GM19463 (cell line): ENCODE measurements around the gene BUD23.
"Not testable (repeated sequence)": the region's sequence is repeated elsewhere in the genome, so short reads cannot be mapped to it uniquely, and the experiment has no call there.

Source experiments
- ATAC-seq: cut with Tn5 transposase; IDR thresholded peaks from one replicate; pipeline ENCODE4 v1.9.1; 2021; ENCODE audit warnings: mild to moderate bottlenecking, moderate library complexity; ENCODE audit not compliant: unreplicated experiment

Gene BUD23

GRCh38 chr7:73700581-73701134, 17.3 kb downstream of the BUD23 start:
- no peak for ATAC-seq

DNA sequence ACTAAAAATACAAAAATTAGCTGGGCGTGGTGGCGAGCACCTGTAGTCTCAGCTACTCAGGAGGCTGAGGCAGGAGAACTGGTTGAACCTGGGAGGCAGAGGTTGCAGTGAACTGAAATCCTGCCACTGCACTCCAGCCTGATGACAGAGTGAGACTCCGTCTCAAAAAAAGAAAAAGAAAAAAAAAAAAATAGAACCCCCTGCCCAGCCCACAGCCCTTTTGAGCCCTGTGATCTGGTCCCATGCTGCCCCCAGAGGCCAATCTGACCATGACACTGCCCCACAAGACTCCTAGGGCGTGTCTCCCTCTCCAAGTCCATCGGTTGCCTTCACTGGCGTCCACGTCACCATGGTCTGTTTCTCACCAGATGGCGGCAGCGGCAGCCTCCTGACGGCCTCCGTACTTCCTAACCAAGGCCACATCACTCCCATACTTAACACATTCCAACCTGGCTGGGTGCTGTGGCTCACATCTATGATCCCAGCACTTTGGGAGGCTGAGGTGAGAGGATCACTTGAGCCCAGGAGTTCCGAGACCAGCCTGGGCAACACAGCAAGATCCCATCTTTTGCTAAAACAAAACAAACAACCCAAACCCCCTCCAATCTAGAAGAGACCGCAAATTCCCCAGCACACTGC, 18.1 kb downstream of the BUD23 start:
- no peak for ATAC-seq

DNA sequence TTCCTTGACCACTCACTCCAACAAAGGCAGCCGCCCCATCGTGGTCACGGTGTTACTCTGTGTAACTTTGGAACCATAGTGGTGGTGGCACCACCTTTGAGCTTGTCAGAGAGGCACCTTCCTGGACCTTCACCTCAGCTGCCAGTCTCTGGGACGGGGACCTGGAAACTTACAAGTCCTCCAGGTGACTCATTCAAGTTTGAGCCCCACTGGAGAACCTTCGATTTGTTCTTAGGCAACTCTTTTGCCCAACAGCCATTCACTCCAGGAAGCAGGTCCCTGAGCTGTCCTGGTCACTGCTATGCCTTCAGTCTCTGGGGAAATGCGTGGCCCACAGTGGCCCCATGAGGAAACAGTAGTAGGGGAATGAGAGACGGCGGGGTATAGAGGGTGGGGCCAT, 18.8 kb downstream of the BUD23 start:
- no peak for ATAC-seq

DNA sequence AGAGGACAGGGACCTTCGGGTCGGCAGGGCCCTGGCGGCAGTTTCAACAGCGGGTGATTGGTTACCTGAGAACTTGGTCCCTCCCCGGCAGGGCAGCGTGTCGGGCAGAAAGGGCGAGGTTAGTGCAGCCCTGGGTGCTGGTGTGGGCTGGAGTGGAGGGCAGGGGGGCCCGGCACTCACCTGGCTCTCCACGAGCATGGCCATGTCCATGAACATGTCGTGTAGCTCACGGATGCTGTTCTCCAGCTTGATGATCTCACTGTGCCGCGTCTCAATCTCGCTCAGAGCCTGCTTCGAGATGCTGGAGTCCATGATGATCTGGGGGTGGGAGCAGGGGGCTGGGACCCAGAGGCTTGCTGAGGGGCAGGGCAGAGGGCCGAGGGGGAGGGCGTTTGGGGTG, 19.3 kb downstream of the BUD23 start:
- ATAC-seq = no peak

- ATAC-seq = no peak
Observed at GRCh38 chr7:73703225-73703624, 19.8 kb downstream of the BUD23 start.

- ATAC-seq = no peak
Observed at GRCh38 chr7:73703757-73704639, 20.6 kb downstream of the BUD23 start.

- ATAC-seq = no peak
Observed at GRCh38 chr7:73704640-73705550, 21.5 kb downstream of the BUD23 start.

GRCh38 chr7:73705551-73705920, 22.1 kb downstream of the BUD23 start:
- no peak for ATAC-seq

DNA sequence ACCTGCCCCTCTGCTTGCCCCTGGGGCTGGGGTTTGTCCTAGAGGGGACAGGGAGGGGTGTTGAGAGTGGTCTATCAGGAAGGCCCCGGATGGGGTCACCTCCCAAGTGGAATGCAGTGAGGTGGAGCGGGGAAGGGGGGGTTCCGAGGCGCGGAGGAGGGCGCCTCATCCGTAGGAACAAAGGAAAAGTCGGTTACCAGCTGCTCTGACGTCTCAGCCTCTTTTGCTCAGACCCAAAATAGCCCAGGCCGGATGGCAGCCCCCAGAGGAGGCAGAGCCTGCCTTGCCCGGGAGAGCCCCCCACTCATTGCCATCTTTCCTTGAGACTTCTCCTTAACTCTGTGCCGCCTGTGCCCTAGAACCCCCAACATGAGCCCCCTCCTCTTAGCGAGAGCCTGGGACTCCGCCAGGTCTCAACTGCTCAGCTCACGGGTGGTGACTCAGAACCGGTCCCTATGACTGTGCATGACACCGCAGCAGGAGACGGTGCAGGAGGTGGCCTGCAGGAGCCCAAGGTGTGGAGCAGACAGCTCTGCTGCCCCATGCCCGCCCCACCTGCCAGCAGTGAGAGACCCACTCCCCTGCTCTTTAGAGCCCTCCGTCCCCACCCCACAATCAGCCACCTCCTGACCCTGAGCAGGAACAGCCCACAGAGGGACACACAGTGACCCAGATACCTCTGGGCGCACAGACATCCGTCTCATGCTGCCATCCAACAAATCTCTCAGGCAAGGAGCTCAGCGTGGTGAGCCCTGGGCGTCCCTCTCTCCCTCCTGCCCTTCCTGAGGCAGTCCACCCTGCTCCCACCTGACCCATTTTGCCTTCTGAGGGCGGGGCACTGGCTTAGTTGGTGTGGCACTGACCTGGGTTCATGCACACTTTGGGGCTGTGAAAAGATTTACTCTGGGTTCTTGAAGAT, 23.0 kb downstream of the BUD23 start:
- no peak for ATAC-seq

DNA sequence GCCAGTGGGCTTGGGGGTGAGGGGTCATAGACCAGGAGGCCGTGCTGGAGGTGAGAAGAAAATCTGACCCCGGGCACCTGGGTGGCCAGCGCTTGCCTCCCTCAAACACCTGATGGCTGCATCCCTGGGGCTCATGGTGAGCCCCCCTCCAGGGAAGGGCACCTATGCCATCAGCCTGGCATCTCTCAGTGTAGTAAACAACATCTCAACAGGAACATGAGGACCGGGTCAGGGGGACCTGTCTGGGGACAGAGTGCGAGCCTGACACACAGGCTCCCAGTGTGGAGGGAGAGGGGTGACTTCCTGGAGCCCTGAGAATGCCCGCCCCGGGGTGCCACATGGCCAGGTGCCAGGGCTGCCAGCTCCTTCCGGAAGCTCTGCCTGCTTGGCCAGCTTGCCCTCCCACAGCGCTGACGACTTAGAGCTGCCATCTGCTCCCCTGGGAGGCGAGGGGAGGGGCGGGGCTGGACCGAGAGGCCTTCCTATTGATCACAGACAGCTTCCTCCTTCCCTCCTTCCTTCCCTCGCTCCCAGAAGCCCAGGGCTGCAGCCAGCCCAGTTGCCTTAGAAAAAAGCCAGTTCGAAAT, 23.7 kb downstream of the BUD23 start:
- ATAC-seq = no peak

- no peak for ATAC-seq
Observed at GRCh38 chr7:73708961-73709549, 25.7 kb downstream of the BUD23 start.

DNA sequence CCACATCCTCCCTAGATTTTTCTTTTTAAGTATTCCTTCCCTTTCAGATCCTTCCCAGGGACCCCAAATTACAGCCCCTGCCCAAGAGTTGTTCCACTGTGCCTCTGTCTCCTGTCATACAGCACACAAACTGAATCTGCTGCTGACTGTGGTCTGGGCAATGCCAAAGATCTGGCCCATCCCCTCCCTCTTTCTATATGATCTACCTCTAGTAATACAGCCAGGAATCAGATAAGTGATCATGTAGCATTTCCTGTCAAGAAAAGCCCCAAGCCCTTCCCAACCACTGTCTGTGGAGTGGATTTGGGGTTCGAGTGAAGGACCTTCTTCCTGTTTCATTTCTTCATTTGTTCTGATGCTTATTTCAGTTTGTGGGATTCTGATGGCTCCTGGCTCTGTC, 29.4 kb downstream of the BUD23 start:
- ATAC-seq = no peak

- not testable (repeated sequence) for ATAC-seq
Observed at GRCh38 chr7:73713319-73713718, 29.9 kb downstream of the BUD23 start.

GRCh38 chr7:73715648-73716317, 32.4 kb downstream of the BUD23 start:
- peak; percentile 45 for ATAC-seq

DNA sequence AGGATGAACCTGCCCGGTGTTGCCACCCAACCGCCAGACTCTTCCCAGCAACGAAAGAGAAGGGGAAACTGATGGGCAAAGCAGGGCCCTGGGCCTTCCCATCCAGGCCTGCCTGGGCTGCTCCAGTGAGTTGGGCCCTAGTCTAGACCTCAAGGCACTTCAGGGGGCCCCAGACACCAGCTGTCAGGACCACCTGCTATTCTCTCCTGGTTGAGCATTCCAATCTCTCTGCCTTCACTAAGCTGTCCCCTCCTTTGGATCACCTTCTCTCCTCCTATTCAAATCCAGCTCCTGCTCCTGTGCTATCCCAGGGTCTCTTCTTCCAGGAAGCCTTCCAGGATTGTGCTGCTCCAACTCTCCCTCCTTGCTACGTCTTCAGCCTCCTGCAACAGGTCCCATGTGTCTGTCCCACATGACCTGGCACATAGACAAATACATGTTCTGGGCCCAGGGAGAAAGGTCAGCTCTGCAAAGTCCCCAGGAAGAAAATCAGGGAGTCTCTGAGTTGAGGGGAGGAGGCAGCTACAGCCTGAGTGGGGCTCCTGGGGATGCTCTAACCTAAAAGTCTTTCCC, 33.0 kb downstream of the BUD23 start:
- ATAC-seq = no peak

DNA sequence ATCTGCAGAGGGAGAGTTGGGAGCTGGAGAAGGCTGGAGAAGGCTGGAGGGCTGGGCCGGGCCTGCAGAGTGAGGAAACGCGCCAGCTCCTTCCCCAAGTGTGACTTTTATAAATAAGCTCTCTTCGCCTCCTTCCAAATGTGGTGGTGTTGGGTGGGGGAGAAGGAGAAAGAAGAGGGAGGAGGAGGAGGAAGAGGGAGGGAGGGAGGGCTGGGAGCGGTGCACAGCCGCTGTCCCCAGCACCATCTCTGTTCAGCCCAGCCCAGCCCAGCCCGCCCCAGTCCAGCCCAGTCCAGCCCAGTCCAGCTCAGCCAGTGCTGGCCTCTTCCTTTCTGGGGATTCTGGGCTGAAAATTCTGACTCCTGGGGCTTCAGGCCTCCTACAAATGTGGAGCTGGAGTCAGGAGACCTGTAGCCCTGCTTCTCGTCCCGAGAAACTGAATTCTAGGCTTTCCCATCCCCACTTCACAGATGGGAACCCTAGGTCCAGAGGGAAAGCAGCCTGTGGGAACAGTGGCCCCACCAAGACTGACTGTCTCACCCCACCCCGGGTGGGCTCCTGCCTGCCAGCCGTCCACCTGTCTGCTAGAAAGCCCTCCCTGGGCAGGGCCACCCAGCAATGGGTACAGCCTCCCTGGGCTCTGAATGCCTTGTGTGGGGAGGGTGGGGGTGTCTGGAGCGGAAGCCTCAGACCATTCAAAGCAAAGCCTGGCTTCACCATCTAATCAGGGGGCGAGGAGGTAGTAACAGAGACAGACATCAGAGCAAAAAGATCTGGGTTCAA, 33.8 kb downstream of the BUD23 start:
- no peak for ATAC-seq

DNA sequence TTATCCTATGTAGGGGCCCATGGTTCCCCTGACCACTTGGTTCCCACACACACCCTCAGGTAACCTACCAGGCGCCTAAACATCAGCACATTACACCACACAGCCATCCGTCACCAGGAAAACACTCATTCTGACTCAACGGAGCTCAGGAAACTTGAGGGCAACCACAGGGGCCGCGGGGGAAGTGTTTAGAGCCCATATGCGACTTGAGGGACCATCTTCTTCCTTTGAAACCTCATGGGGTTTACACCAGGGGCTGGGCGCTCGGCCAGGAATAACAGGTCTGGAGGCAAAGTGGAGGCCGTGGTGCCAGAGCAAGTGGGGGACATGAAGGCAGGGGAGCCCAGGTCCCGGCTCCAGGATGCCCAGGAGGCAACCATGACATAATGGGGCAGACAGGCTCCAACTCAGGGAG, 34.6 kb downstream of the BUD23 start:
- ATAC-seq = no peak

- ATAC-seq = no peak
Observed at GRCh38 chr7:73718438-73718881, 35.1 kb downstream of the BUD23 start.
